Activated CD4-positive, CD25-positive, alpha-beta regulatory T cell treated with anti-CD3 and anti-CD28 coated beads, Interleukin-2, amount 50 U/mL, for 16 hours (primary cell): ENCODE measurements around the gene PTPRR.

Experiments used
- DNase-seq: peaks from one replicate; pipeline ENCODE4 v3.0.0-alpha.2; 2020; ENCODE audit warnings: low read depth, low spot score

PTPRR gene

GRCh38 chr12:70920251-70920851 lies at the start of gene PTPRR:
Gene PTPRR (minus strand): TSS chr12:70920738. CDS start chr12:70920390, 348 bp downstream.
- no peak for DNase-seq

- DNase-seq: no peak
Observed at GRCh38 chr12:70966996-70967790, 46.7 kb upstream of the PTPRR start.

- no peak for DNase-seq
Observed at GRCh38 chr12:70966046-70966445, 45.5 kb upstream of the PTPRR start.

GRCh38 chr12:70964867-70965510 lies 44.5 kb upstream of the PTPRR start:
- no peak for DNase-seq

GRCh38 chr12:70963081-70963660 lies 42.6 kb upstream of the PTPRR start:
- no peak for DNase-seq

GRCh38 chr12:70962226-70962794 lies 41.8 kb upstream of the PTPRR start:
- DNase-seq: no peak

GRCh38 chr12:70960484-70960883 lies 39.9 kb upstream of the PTPRR start:
- DNase-seq: no peak

- no peak for DNase-seq
Observed at GRCh38 chr12:70955415-70955814, 34.9 kb upstream of the PTPRR start.

- DNase-seq: no peak
Observed at GRCh38 chr12:70950451-70950850, 29.9 kb upstream of the PTPRR start.

GRCh38 chr12:70948976-70949336 lies 28.4 kb upstream of the PTPRR start:
- DNase-seq: no peak

GRCh38 chr12:70948236-70948975 lies 27.9 kb upstream of the PTPRR start:
- no peak for DNase-seq

- no peak for DNase-seq
Observed at GRCh38 chr12:70936203-70936813, 15.8 kb upstream of the PTPRR start.

- DNase-seq: no peak
Observed at GRCh38 chr12:70933133-70933532, 12.6 kb upstream of the PTPRR start.

- no peak for DNase-seq
Observed at GRCh38 chr12:70929029-70929428, 8.5 kb upstream of the PTPRR start.

- no peak for DNase-seq
Observed at GRCh38 chr12:70928071-70928470, 7.5 kb upstream of the PTPRR start.

- no peak for DNase-seq
Observed at GRCh38 chr12:70927356-70927755, 6.8 kb upstream of the PTPRR start.

GRCh38 chr12:70925539-70925938 lies 5.0 kb upstream of the PTPRR start:
- DNase-seq: no peak

- DNase-seq: no peak
Observed at GRCh38 chr12:70920891-70921290, 353 bp upstream of the PTPRR start.

- DNase-seq: no peak
Observed at GRCh38 chr12:70919597-70920035, 922 bp downstream of the PTPRR start.

GRCh38 chr12:70919176-70919575 lies 1.4 kb downstream of the PTPRR start:
- DNase-seq: no peak

GRCh38 chr12:70918321-70918720 lies 2.2 kb downstream of the PTPRR start:
- no peak for DNase-seq
